ENCODE measurements around the gene SLC16A5.

- TF ChIP-seq, protein P1, sequence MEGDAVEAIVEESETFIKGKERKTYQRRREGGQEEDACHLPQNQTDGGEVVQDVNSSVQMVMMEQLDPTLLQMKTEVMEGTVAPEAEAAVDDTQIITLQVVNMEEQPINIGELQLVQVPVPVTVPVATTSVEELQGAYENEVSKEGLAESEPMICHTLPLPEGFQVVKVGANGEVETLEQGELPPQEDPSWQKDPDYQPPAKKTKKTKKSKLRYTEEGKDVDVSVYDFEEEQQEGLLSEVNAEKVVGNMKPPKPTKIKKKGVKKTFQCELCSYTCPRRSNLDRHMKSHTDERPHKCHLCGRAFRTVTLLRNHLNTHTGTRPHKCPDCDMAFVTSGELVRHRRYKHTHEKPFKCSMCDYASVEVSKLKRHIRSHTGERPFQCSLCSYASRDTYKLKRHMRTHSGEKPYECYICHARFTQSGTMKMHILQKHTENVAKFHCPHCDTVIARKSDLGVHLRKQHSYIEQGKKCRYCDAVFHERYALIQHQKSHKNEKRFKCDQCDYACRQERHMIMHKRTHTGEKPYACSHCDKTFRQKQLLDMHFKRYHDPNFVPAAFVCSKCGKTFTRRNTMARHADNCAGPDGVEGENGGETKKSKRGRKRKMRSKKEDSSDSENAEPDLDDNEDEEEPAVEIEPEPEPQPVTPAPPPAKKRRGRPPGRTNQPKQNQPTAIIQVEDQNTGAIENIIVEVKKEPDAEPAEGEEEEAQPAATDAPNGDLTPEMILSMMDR (IDR thresholded peaks at IDR 0.05): no peak
- TF ChIP-seq EP300 (IDR thresholded peaks at IDR 0.05): no peak
Observed at GRCh38 chr17:75094871-75095399, 7.2 kb downstream of the SLC16A5 start.
